Measurements from ENCODE around the gene FLNB. TPM values are rescaled to one million over a fixed set of nuclear protein-coding genes. Genes with fewer than 3 reads are reported as not detected.

The FLNB gene
- total and polyA plus RNA-seq, 2 of the 13 experiments (the other 11 are each of a cell fraction or from before 2014, with no cell fraction given) = 106 to 130 TPM

GRCh38 chr3:58052373-58053273, 44.4 kb downstream of the FLNB start (continued):
- TF ChIP-seq ZNF710 (CRISPR knock-in tag; IDR thresholded peaks at IDR 0.05; ENCODE audit: borderline replicate concordance) (no peak), ATF3 (CRISPR knock-in tag; IDR thresholded peaks at IDR 0.05) (peak; percentile 70; the same call in 1 of the 2 replicates), ZNF274 (CRISPR knock-in tag; IDR thresholded peaks at IDR 0.05) (no peak), ZSCAN25 (CRISPR knock-in tag; IDR thresholded peaks at IDR 0.05) (no peak), CENPBD1 (CRISPR knock-in tag; IDR thresholded peaks at IDR 0.05; ENCODE audit: borderline replicate concordance, low read depth) (no peak), ZNF570 (CRISPR knock-in tag; IDR thresholded peaks at IDR 0.05; ENCODE audit: borderline replicate concordance) (no peak), BATF2 (CRISPR knock-in tag; IDR thresholded peaks at IDR 0.05) (no peak), PHF21A (CRISPR knock-in tag; IDR thresholded peaks at IDR 0.05) (peak; percentile 22; the same call in 1 of the 2 replicates), XBP1 (CRISPR knock-in tag; IDR thresholded peaks at IDR 0.05) (no peak), ZNF772 (CRISPR knock-in tag; IDR thresholded peaks at IDR 0.05) (no peak), FOXO4 (CRISPR knock-in tag; conservative IDR thresholded peaks at IDR 0.05) (no peak), NKX3-1 (CRISPR knock-in tag; IDR thresholded peaks at IDR 0.05) (no peak), HNRNPK (IDR thresholded peaks at IDR 0.05; ENCODE audit: low read depth, low read length, poor library complexity, severe bottlenecking) (no peak), REL (CRISPR knock-in tag; conservative IDR thresholded peaks at IDR 0.05) (no peak), NAIF1 (CRISPR knock-in tag; IDR thresholded peaks at IDR 0.05; ENCODE audit: borderline replicate concordance) (no peak), ZNF160 (CRISPR knock-in tag; IDR thresholded peaks at IDR 0.05) (no peak), ARID3A (IDR thresholded peaks at IDR 0.05; ENCODE audit: low read depth, low read length) (0 out of 2 replicates have a peak, but pooled peaks have one; percentile 12), ZNF18 (CRISPR knock-in tag; IDR thresholded peaks at IDR 0.05; ENCODE audit: insufficient replicate concordance) (no peak), PAWR (CRISPR knock-in tag; IDR thresholded peaks at IDR 0.05; ENCODE audit: borderline replicate concordance) (no peak), ZNF20 (CRISPR knock-in tag; IDR thresholded peaks at IDR 0.05) (no peak)
